Measurements from ENCODE around the gene IKZF5.

DNA sequence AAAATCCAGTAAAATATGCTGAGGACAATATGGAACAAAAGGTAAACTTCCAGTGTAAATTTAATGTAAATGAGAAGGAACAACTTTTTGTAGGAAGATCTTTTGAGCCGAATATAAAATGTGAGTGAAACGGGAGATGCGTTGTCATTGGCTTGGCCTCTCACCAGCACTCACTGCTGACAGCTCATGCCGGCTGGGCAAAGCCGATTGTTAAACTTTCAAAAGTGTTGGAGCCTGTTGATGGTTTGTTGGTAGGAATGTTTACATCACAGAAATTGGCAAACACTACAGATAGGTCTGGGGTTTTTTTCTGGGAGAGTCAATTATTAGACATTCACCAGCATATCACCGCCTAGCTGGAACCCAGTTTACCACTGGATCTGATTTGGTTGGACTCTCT, 22.3 kb downstream of the IKZF5 start:
- TF ChIP-seq POLR2AphosphoS5 (IDR thresholded peaks at IDR 0.05; ENCODE audit: low read depth) (no peak), EZH2phosphoT487 (IDR thresholded peaks at IDR 0.05; ENCODE audit: unreplicated experiment) (no peak), EZH2 (IDR thresholded peaks at IDR 0.05; ENCODE audit: low read depth, unreplicated experiment) (no peak), CREB1 (CRISPR knock-in tag; IDR thresholded peaks at IDR 0.05; ENCODE audit: low read depth) (no peak), ZNF114 (CRISPR knock-in tag; IDR thresholded peaks at IDR 0.05) (no peak), ZNF331 (CRISPR knock-in tag; IDR thresholded peaks at IDR 0.05; ENCODE audit: low read depth) (no peak), STAT1 (IDR thresholded peaks at IDR 0.05; ENCODE audit: unreplicated experiment) (no peak), JUNB (IDR thresholded peaks at IDR 0.05; ENCODE audit: unreplicated experiment) (no peak)
- TF ChIP-seq, protein P1, sequence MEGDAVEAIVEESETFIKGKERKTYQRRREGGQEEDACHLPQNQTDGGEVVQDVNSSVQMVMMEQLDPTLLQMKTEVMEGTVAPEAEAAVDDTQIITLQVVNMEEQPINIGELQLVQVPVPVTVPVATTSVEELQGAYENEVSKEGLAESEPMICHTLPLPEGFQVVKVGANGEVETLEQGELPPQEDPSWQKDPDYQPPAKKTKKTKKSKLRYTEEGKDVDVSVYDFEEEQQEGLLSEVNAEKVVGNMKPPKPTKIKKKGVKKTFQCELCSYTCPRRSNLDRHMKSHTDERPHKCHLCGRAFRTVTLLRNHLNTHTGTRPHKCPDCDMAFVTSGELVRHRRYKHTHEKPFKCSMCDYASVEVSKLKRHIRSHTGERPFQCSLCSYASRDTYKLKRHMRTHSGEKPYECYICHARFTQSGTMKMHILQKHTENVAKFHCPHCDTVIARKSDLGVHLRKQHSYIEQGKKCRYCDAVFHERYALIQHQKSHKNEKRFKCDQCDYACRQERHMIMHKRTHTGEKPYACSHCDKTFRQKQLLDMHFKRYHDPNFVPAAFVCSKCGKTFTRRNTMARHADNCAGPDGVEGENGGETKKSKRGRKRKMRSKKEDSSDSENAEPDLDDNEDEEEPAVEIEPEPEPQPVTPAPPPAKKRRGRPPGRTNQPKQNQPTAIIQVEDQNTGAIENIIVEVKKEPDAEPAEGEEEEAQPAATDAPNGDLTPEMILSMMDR (conservative IDR thresholded peaks at IDR 0.05; ENCODE audit: low read depth in 2 of 2), result no peak
- TF ChIP-seq, protein P2, sequence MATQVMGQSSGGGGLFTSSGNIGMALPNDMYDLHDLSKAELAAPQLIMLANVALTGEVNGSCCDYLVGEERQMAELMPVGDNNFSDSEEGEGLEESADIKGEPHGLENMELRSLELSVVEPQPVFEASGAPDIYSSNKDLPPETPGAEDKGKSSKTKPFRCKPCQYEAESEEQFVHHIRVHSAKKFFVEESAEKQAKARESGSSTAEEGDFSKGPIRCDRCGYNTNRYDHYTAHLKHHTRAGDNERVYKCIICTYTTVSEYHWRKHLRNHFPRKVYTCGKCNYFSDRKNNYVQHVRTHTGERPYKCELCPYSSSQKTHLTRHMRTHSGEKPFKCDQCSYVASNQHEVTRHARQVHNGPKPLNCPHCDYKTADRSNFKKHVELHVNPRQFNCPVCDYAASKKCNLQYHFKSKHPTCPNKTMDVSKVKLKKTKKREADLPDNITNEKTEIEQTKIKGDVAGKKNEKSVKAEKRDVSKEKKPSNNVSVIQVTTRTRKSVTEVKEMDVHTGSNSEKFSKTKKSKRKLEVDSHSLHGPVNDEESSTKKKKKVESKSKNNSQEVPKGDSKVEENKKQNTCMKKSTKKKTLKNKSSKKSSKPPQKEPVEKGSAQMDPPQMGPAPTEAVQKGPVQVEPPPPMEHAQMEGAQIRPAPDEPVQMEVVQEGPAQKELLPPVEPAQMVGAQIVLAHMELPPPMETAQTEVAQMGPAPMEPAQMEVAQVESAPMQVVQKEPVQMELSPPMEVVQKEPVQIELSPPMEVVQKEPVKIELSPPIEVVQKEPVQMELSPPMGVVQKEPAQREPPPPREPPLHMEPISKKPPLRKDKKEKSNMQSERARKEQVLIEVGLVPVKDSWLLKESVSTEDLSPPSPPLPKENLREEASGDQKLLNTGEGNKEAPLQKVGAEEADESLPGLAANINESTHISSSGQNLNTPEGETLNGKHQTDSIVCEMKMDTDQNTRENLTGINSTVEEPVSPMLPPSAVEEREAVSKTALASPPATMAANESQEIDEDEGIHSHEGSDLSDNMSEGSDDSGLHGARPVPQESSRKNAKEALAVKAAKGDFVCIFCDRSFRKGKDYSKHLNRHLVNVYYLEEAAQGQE (IDR thresholded peaks at IDR 0.05; ENCODE audit: unreplicated experiment), result no peak
- TF ChIP-seq, protein P3, sequence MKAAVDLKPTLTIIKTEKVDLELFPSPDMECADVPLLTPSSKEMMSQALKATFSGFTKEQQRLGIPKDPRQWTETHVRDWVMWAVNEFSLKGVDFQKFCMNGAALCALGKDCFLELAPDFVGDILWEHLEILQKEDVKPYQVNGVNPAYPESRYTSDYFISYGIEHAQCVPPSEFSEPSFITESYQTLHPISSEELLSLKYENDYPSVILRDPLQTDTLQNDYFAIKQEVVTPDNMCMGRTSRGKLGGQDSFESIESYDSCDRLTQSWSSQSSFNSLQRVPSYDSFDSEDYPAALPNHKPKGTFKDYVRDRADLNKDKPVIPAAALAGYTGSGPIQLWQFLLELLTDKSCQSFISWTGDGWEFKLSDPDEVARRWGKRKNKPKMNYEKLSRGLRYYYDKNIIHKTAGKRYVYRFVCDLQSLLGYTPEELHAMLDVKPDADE (IDR thresholded peaks at IDR 0.05), result no peak
- TF ChIP-seq, protein P4, sequence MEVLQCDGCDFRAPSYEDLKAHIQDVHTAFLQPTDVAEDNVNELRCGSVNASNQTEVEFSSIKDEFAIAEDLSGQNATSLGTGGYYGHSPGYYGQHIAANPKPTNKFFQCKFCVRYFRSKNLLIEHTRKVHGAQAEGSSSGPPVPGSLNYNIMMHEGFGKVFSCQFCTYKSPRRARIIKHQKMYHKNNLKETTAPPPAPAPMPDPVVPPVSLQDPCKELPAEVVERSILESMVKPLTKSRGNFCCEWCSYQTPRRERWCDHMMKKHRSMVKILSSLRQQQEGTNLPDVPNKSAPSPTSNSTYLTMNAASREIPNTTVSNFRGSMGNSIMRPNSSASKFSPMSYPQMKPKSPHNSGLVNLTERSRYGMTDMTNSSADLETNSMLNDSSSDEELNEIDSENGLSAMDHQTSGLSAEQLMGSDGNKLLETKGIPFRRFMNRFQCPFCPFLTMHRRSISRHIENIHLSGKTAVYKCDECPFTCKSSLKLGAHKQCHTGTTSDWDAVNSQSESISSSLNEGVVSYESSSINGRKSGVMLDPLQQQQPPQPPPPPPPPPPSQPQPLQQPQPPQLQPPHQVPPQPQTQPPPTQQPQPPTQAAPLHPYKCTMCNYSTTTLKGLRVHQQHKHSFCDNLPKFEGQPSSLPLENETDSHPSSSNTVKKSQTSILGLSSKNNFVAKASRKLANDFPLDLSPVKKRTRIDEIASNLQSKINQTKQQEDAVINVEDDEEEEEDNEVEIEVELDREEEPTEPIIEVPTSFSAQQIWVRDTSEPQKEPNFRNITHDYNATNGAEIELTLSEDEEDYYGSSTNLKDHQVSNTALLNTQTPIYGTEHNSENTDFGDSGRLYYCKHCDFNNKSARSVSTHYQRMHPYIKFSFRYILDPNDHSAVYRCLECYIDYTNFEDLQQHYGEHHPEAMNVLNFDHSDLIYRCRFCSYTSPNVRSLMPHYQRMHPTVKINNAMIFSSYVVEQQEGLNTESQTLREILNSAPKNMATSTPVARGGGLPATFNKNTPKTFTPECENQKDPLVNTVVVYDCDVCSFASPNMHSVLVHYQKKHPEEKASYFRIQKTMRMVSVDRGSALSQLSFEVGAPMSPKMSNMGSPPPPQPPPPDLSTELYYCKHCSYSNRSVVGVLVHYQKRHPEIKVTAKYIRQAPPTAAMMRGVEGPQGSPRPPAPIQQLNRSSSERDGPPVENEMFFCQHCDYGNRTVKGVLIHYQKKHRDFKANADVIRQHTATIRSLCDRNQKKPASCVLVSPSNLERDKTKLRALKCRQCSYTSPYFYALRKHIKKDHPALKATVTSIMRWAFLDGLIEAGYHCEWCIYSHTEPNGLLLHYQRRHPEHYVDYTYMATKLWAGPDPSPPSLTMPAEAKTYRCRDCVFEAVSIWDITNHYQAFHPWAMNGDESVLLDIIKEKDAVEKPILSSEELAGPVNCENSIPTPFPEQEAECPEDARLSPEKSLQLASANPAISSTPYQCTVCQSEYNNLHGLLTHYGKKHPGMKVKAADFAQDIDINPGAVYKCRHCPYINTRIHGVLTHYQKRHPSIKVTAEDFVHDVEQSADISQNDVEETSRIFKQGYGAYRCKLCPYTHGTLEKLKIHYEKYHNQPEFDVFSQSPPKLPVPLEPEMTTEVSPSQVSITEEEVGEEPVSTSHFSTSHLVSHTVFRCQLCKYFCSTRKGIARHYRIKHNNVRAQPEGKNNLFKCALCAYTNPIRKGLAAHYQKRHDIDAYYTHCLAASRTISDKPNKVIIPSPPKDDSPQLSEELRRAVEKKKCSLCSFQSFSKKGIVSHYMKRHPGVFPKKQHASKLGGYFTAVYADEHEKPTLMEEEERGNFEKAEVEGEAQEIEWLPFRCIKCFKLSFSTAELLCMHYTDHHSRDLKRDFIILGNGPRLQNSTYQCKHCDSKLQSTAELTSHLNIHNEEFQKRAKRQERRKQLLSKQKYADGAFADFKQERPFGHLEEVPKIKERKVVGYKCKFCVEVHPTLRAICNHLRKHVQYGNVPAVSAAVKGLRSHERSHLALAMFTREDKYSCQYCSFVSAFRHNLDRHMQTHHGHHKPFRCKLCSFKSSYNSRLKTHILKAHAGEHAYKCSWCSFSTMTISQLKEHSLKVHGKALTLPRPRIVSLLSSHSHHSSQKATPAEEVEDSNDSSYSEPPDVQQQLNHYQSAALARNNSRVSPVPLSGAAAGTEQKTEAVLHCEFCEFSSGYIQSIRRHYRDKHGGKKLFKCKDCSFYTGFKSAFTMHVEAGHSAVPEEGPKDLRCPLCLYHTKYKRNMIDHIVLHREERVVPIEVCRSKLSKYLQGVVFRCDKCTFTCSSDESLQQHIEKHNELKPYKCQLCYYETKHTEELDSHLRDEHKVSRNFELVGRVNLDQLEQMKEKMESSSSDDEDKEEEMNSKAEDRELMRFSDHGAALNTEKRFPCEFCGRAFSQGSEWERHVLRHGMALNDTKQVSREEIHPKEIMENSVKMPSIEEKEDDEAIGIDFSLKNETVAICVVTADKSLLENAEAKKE (CRISPR knock-in tag; IDR thresholded peaks at IDR 0.05), result no peak

All from GM23338 (cell line).